SK-N-SH (cell line): ENCODE results near the gene TTN. TPM values are rescaled to one million over a fixed set of nuclear protein-coding genes. Genes with fewer than 3 reads are reported as not detected.

Experiments used
- CTCF ChIA-PET: fragments of 300-600, 350-600 bp; formaldehyde crosslinking; extraction: SDS; loops from one replicate; lab custom pipeline; 2021; lab: Yijun Ruan, JAX
- POLR2A ChIA-PET: fragments of 350-600 bp; sonication (Branson Sonifier 250); formaldehyde crosslinking; extraction: SDS; loops from one replicate; lab custom pipeline; 2020; ENCODE audit warnings: antibody characterized with exemption, inconsistent platforms; lab: Yijun Ruan, JAX
- DNase-seq: peaks from one replicate; pipeline ENCODE4 v3.0.0; 2012
- H2AFZ ChIP-seq: fragments of 200-600 bp; sonication (generic); 2 replicates; pipeline ENCODE4 v1.8.1; 2016; ENCODE audit warnings: antibody characterized with exemption, mild to moderate bottlenecking, low read depth
- H3F3A ChIP-seq: fragments of 200-600 bp; sonication (generic); replicated peaks from 2 replicates; pipeline ENCODE3; 2016; ENCODE audit warnings: antibody characterized with exemption, mild to moderate bottlenecking; ENCODE audit not compliant: insufficient read depth
- H3K27ac ChIP-seq, 2 experiments: fragments of 200-500 bp in 1 of 2; fragments of 200-600 bp in 1 of 2; sonication (Bioruptor generic) in 1 of 2; sonication (generic), shearing (Covaris generic) in 1 of 2; 2 replicates each; pipeline versions ENCODE4 v1.5.1 to v1.6.1; 2014 to 2016; ENCODE audit warnings: low read depth in 2 of 2, inconsistent platforms in 1 of 2, low read length in 1 of 2, mild to moderate bottlenecking in 1 of 2, mixed read lengths in 1 of 2
- H3K27me3 ChIP-seq: fragments of 200-600 bp; sonication (generic), shearing (Covaris generic); 2 replicates; pipeline ENCODE4 v1.6.1; 2016; ENCODE audit warnings: mixed run types; ENCODE audit not compliant: insufficient read depth
- H3K36me3 ChIP-seq, 2 experiments: fragments of 200-500 bp in 1 of 2; fragments of 200-600 bp in 1 of 2; sonication (Bioruptor generic) in 1 of 2; sonication (generic) in 1 of 2; replicated peaks in 1 of 2; 2 replicates each; pipeline versions ENCODE3 to v1.5.1; 2014 to 2016; ENCODE audit warnings: low read length in 1 of 2, mild to moderate bottlenecking in 1 of 2; ENCODE audit not compliant: insufficient read depth in 2 of 2, control insufficient read depth in 1 of 2
- H3K4me1 ChIP-seq, 2 experiments: fragments of 200-500 bp in 1 of 2; fragments of 200-600 bp in 1 of 2; sonication (Bioruptor generic) in 1 of 2; sonication (generic), shearing (Covaris generic) in 1 of 2; 2 replicates each; pipeline versions ENCODE4 v1.5.1 to v1.6.1; 2014 to 2016; ENCODE audit warnings: low read depth in 1 of 2, low read length in 1 of 2, mixed run types in 1 of 2; ENCODE audit not compliant: insufficient read depth in 2 of 2, control insufficient read depth in 1 of 2
- H3K4me2 ChIP-seq: fragments of 200-600 bp; sonication (generic), shearing (Covaris generic); 2 replicates; pipeline ENCODE4 v1.6.1; 2017; ENCODE audit warnings: mixed run types
- H3K4me3 ChIP-seq, 2 experiments: fragments of 200-500 bp in 1 of 2; fragments of 200-600 bp in 1 of 2; sonication (Bioruptor generic) in 1 of 2; sonication (generic), shearing (Covaris generic) in 1 of 2; 2 replicates each; pipeline versions ENCODE4 v1.5.1 to v1.8.1; 2014 to 2016; ENCODE audit warnings: low read depth in 2 of 2, inconsistent platforms in 1 of 2, low read length in 1 of 2, mild to moderate bottlenecking in 1 of 2, mixed read lengths in 1 of 2, moderate library complexity in 1 of 2
- H3K79me2 ChIP-seq: fragments of 200-600 bp; sonication (generic); 2 replicates; pipeline ENCODE4 v1.8.1; 2017; ENCODE audit warnings: mild to moderate bottlenecking; ENCODE audit not compliant: insufficient read depth
- H3K9ac ChIP-seq: fragments of 200-600 bp; sonication (generic); 2 replicates; pipeline ENCODE4 v1.6.1; 2017; ENCODE audit warnings: mixed run types
- H3K9me2 ChIP-seq: fragments of 200-600 bp; sonication (generic); 2 replicates; pipeline ENCODE4 v1.6.1; 2017; ENCODE audit warnings: mixed run types
- H3K9me3 ChIP-seq: fragments of 200-600 bp; sonication (generic); 2 replicates; pipeline ENCODE4 v1.6.1; 2017; ENCODE audit warnings: mixed run types, mild to moderate bottlenecking, moderate library complexity
- H4K20me1 ChIP-seq: fragments of 200-600 bp; sonication (generic); 2 replicates; pipeline ENCODE4 v1.6.1; 2017; ENCODE audit warnings: mild to moderate bottlenecking, mixed run types; ENCODE audit not compliant: insufficient read depth
- CHD2 ChIP-seq: fragments of 150-350 bp; IDR thresholded peaks from 2 replicates; pipeline ENCODE4 v1.6.1; 2018; ENCODE audit warnings: low read length; ENCODE audit not compliant: partially characterized antibody
- EZH2phosphoT487 ChIP-seq: fragments of 200-600 bp; sonication (generic); IDR thresholded peaks from 2 replicates; pipeline ENCODE4 v1.6.1; 2017; ENCODE audit warnings: low read depth, mixed run types, mild to moderate bottlenecking, antibody characterized with exemption, moderate library complexity, borderline replicate concordance
- FOSL2 ChIP-seq: IDR thresholded peaks from 2 replicates; pipeline ENCODE4 v1.4.0; 2012; ENCODE audit warnings: low read depth, mild to moderate bottlenecking, moderate library complexity, borderline replicate concordance
- FOXJ3 ChIP-seq: sonication (generic); formaldehyde crosslinking; IDR thresholded peaks from 2 replicates; pipeline ENCODE4 v1.5.1; 2020; ENCODE audit warnings: mild to moderate bottlenecking, missing genetic modification reagents
- FOXM1 ChIP-seq: IDR thresholded peaks from 2 replicates; pipeline ENCODE4 v1.4.0; 2012; ENCODE audit warnings: low read depth, mild to moderate bottlenecking
- MEF2A ChIP-seq: IDR thresholded peaks from 2 replicates; pipeline ENCODE4 v1.4.0; 2012; ENCODE audit warnings: low read depth, borderline replicate concordance
- NFIC ChIP-seq: IDR thresholded peaks from 2 replicates; pipeline ENCODE4 v1.4.0; 2012; ENCODE audit warnings: borderline replicate concordance
- RFX5 ChIP-seq: IDR thresholded peaks from 2 replicates; pipeline ENCODE4 v1.6.1; 2012; ENCODE audit warnings: mild to moderate bottlenecking, improper control_type of control experiment, low read length
- RXRA ChIP-seq: IDR thresholded peaks from 2 replicates; pipeline ENCODE4 v1.4.0; 2012; ENCODE audit warnings: low read depth, mild to moderate bottlenecking, borderline replicate concordance
- SIN3A ChIP-seq: IDR thresholded peaks from 2 replicates; pipeline ENCODE4 v1.6.1; 2012; ENCODE audit warnings: low read depth, mild to moderate bottlenecking, low read length, moderate library complexity, borderline replicate concordance
- TCF12 ChIP-seq: IDR thresholded peaks from 2 replicates; pipeline ENCODE4 v1.4.0; 2012
- WGBS: methylation state at CpG from one replicate; pipeline ENCODE4 v1.1.6; 2017; ENCODE audit warnings: low lambda C conversion rate; 5-methylcytosine and 5-hydroxymethylcytosine counted together
- polyA plus RNA-seq, 3 experiments: library from polyadenylated mRNA; depleted of rRNA; stranded (reverse); fragments of >200 nt; gene quantifications; 2 replicates each; pipeline ENCODE4 v1.2.3, GENCODE V29; 2012
- TF ChIP-seq, protein P1 (sequence below): fragments of 150-350 bp; IDR thresholded peaks from 2 replicates; pipeline ENCODE4 v1.6.1; 2017; ENCODE audit warnings: antibody characterized with exemption, low read length, low read depth, borderline replicate concordance

TTN gene
- polyA plus RNA-seq, 1 of the 3 experiments (the other 2 are of a cell fraction): 0.08 TPM

DNA sequence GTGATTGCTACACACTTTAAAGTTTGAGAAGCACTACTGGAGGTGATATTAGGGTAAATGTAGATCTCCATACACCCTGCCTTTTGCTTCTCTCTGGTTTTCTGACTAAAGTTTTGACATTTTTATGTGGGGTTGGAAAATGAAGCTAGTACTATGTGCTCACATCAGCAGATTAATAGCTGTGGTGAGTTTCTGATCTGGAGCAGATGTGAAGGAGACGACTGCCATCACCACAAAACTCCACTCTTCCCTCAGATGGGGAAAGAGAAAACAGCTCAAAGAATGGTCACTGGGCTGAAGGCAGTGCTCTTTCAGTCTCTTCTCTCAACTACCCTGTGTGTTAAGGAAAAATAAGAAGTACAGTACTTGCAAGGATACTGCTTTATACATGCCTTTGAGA is 289.7 kb downstream of the TTN start:
- TF ChIP-seq MEF2A: no peak
- TF ChIP-seq RFX5: no peak
- no peak for TF ChIP-seq FOXJ3
- TF ChIP-seq EZH2phosphoT487: no peak
- TF ChIP-seq, protein P1, sequence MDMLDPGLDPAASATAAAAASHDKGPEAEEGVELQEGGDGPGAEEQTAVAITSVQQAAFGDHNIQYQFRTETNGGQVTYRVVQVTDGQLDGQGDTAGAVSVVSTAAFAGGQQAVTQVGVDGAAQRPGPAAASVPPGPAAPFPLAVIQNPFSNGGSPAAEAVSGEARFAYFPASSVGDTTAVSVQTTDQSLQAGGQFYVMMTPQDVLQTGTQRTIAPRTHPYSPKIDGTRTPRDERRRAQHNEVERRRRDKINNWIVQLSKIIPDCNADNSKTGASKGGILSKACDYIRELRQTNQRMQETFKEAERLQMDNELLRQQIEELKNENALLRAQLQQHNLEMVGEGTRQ: no peak
- no peak for TF ChIP-seq NFIC
- no peak for TF ChIP-seq FOSL2
- no peak for TF ChIP-seq CHD2
- no peak for TF ChIP-seq FOXM1
- TF ChIP-seq, all 33 proteins: peak for 0
- Histone ChIP-seq H3K36me3 (peaks cover 22 to 28% of the 10 kb centered on the region in 2 experiments), H3K9me2 (0 out of 2 replicates have a peak, but pooled peaks cover 3% of the 10 kb centered on the region), H3K79me2 (peaks cover 13% of the 10 kb centered on the region), H3K9ac (no peak overlapping the region), H3K4me2 (no peak overlapping the region), H3K4me1 (no peaks in the 10 kb centered on the region; a peak in 1 of 4 replicates), H3K4me3 (no peak overlapping the region), H3K9me3 (no peaks in the 10 kb centered on the region), H3K27ac (no peak overlapping the region), H3F3A (peaks cover under 1% of the 10 kb centered on the region), H4K20me1 (no peaks in the 10 kb centered on the region), H3K27me3 (no peaks in the 10 kb centered on the region), H2AFZ (no peak overlapping the region)
- CTCF ChIA-PET: interaction anchor here (0.8 to 1.8 kb wide), 3 partner anchors 103 to 405 kb away, joined by 3 to 8 read pairs (median 5); partner anchors contain the start of gene RBM45
- POLR2A ChIA-PET: no interaction called here
- WGBS: 100% methylated on average over 1 of the region's 1 CpG
- DNase-seq: no peak

GRCh38 chr2:178514664-178515063 is 292.6 kb downstream of the TTN start:
- H3K4me2 ChIP-seq: no peak overlapping the region
- peaks cover 35 to 36% of the 10 kb centered on the region in 2 experiments for H3K36me3 ChIP-seq
- no peak for DNase-seq
- H4K20me1 ChIP-seq: no peaks in the 10 kb centered on the region
- H3K9me3 ChIP-seq: no peaks in the 10 kb centered on the region
- H3K9me2 ChIP-seq: 0 out of 2 replicates have a peak, but pooled peaks cover 3% of the 10 kb centered on the region
- peaks cover 13% of the 10 kb centered on the region for H3K79me2 ChIP-seq
- no peak overlapping the region for H2AFZ ChIP-seq
- no peak overlapping the region; a peak in 1 of 4 replicates for H3K27ac ChIP-seq
- 47% methylated on average over 2 of the region's 2 CpGs for WGBS
- H3K4me3 ChIP-seq: no peak overlapping the region
- H3K4me1 ChIP-seq: no peaks in the 10 kb centered on the region; a peak in 1 of 4 replicates
- ChIA-PET CTCF (no interaction called here), POLR2A (no interaction called here)
- peaks cover 9% of the 10 kb centered on the region for H3F3A ChIP-seq
- H3K27me3 ChIP-seq: no peaks in the 10 kb centered on the region
- TF ChIP-seq FOSL2 (peak; percentile 36), SIN3A (no peak), TCF12 (peak; percentile 54; the same call in 1 of the 2 replicates), RXRA (0 out of 2 replicates have a peak, but pooled peaks have one; percentile 58)
- no peak overlapping the region for H3K9ac ChIP-seq
